OCI-LY7 (cell line): ENCODE data around the gene STXBP3.

Source experiments
- CTCF ChIP-seq: fragments of 200-600 bp; sonication (generic); conservative IDR thresholded peaks from 2 replicates; pipeline ENCODE4 v1.5.1; 2014; ENCODE audit warnings: mild to moderate bottlenecking, antibody characterized with exemption, low read length, moderate library complexity, mixed read lengths
- EZH2phosphoT487 ChIP-seq: fragments of 200-600 bp; sonication (generic); IDR thresholded peaks from 2 replicates; pipeline ENCODE4 v1.6.1; 2018; ENCODE audit warnings: low read depth, borderline replicate concordance, mild to moderate bottlenecking, mixed run types, antibody characterized with exemption, low read length, moderate library complexity, mixed read lengths

- no peak for TF ChIP-seq CTCF
- TF ChIP-seq EZH2phosphoT487 = no peak
Observed at GRCh38 chr1:108854221-108855019, 107.9 kb downstream of the STXBP3 start.
